C4-2B (cell line): ENCODE results near the gene RNF215.
A peak's percentile ranks its signal among the peaks of the same experiment; 100 is the strongest.

Experiments used
- H3K27ac ChIP-seq: fragments of 450-650 bp; 2 replicates; pipeline ENCODE4 v1.5.1; 2017
- CTCF ChIP-seq: fragments of 450-650 bp; conservative IDR thresholded peaks from 2 replicates; pipeline ENCODE4 v1.5.1; 2017; ENCODE audit warnings: mild to moderate bottlenecking
- ZFX ChIP-seq: fragments of 450-650 bp; IDR thresholded peaks from 2 replicates; pipeline ENCODE4 v1.6.1; 2017

The RNF215 gene

DNA sequence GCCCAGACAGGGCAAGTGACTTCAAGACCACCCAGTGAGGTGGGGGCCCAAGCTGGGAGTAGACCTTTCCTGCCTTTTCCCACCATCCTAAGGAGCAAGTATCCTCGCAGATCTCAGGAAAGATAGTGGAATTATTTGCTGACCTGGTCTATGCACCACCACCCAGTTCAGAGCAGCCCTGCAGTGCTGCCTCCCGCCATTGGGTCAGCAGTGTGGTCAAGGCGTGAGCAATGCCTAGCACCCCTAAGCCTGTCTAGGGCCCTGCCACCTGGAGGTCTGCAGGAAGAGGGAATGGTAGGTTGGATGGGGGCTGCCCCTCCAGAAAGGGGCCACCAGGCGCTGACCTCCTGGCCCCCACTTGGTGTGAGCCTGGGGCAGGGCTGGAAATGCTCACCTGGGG is 44.9 kb upstream of the RNF215 start:
- no peak overlapping the region for H3K27ac ChIP-seq
- TF ChIP-seq ZFX, result no peak

DNA sequence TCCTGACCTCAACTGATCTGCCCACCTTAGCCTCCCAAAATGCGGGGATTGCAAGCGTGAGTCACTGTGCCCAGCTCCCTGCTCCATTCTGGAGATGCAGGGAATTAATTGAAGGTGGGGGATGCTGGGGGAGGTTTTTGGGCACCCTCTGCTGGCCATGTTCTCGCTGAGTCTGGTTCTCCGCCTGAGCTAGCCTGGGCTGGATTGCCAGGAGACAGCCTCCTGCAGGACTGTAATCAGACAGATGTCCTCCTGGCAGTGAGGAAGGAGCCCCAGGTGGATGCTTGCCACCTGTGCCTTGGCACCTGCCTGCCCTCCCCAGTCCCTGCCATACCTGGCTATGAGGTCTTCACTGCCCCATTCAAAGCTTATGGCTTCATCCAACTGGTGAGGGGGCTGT is 43.7 kb upstream of the RNF215 start:
- H3K27ac ChIP-seq, result no peak overlapping the region
- TF ChIP-seq CTCF (no peak; the same call in 1 of the 2 replicates), ZFX (no peak)

GRCh38 chr22:30429887-30430286 is 42.7 kb upstream of the RNF215 start:
- no peak for TF ChIP-seq CTCF
- no peak for TF ChIP-seq ZFX
- no peak overlapping the region for H3K27ac ChIP-seq

GRCh38 chr22:30427871-30428270 is 40.7 kb upstream of the RNF215 start:
- no peak overlapping the region for H3K27ac ChIP-seq
- no peak for TF ChIP-seq CTCF

GRCh38 chr22:30426388-30427353 is 39.5 kb upstream of the RNF215 start:
- peak overlapping the region; percentile 97 for H3K27ac ChIP-seq
- TF ChIP-seq ZFX, result no peak
- TF ChIP-seq CTCF, result peak; percentile 92

- peak within 1 kb of the TSS; percentile 97 for H3K27ac ChIP-seq
- TF ChIP-seq CTCF (no peak), ZFX (0 out of 2 replicates have a peak, but pooled peaks have one; percentile 42)
Observed at GRCh38 chr22:30425616-30426387, 38.6 kb upstream of the RNF215 start, which contains the start of gene MTFP1. Gene MTFP1, plus strand, starts transcription at chr22:30425768. Its CDS starts 112 bp downstream, at chr22:30425880.

DNA sequence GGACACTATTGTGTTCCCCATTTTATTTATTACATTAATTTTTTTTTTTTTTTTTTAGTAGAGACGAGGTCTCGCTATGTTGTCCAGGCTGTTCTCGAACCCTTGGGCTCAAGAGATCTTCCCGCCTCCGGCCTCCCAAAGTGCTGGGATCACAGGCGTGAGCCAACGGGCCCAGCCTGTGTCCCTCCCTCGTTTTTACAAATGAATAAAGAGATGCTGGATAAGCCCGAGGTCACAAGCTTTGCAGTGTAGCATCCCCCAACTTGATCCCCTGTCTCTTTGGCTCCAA is 38.1 kb upstream of the RNF215 start:
- peak overlapping the region; percentile 97 for H3K27ac ChIP-seq
- TF ChIP-seq CTCF, result no peak
- no peak for TF ChIP-seq ZFX
